ENCODE results near the gene TSR3. TPM values are rescaled to one million over a fixed set of nuclear protein-coding genes. Genes with fewer than 3 reads are reported as not detected.

The TSR3 gene
- polyA plus RNA-seq, 3 donors, result 23.2 to 73.1 (median 48.2) TPM

- Histone ChIP-seq H3K27ac (ENCODE audit: low read depth in 1 of 2, low read length in 2 of 2) (no peak overlapping the region), H3K4me2 (replicated peaks; ENCODE audit: extremely low read depth, low read length, poor library complexity, severe bottlenecking) (peak overlapping the region; percentile 61)
- TF ChIP-seq, protein P1, sequence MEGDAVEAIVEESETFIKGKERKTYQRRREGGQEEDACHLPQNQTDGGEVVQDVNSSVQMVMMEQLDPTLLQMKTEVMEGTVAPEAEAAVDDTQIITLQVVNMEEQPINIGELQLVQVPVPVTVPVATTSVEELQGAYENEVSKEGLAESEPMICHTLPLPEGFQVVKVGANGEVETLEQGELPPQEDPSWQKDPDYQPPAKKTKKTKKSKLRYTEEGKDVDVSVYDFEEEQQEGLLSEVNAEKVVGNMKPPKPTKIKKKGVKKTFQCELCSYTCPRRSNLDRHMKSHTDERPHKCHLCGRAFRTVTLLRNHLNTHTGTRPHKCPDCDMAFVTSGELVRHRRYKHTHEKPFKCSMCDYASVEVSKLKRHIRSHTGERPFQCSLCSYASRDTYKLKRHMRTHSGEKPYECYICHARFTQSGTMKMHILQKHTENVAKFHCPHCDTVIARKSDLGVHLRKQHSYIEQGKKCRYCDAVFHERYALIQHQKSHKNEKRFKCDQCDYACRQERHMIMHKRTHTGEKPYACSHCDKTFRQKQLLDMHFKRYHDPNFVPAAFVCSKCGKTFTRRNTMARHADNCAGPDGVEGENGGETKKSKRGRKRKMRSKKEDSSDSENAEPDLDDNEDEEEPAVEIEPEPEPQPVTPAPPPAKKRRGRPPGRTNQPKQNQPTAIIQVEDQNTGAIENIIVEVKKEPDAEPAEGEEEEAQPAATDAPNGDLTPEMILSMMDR (IDR thresholded peaks at IDR 0.05), result no peak
These were observed 8.0 kb downstream of the TSR3 start for GRCh38 chr16:1343428-1344242.

DNA sequence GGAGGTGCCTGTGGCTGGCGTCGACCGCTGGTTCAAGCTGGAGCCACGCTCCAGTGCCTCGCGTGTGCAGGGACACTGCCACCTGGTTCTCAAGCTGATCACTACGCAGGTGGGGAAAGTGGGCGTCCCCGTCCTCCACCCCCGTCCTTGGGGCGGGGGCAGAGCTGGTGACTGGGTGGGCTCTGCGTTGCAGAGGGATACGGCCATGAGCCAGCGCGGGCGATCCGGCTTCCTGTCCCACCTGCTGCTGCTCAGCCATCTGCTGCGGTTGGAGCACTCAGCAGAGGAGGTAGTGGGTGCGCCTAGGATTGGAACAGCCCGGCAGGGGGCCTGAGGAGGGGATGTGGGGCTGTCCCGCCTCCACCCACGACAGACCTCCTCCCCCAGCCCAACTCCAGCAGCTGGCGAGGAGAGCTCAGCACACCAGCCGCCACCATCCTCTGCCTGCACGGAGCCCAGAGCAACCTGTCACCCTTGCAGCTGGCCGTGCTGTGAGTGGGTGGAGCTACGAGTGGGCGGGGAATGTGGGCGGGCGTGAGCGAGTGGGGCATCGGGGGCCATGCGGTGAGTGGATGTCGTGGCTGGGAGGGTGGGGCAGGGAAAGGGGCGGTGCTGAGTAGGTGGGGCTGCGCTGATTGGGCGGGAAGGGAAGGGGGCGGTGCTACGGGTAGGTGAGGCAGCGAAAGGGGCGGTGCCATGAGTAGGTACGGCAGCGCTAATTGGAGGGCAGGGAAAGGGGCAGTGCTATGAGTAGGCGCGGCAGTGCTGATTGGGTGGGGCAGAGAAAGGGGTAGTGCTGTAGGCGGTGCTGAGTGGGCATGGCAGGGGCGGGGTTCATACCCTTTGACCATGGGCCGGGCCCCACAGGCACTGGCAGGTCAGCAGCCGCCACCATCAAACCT lies 8.9 kb downstream of the TSR3 start:
- Mint-ChIP-seq H3K27me3 (ENCODE audit: low read depth in 3 of 3) (peaks cover 2 to 11% (median 6%) of the 10 kb centered on the region in 3 donors), H3K4me1 (peaks cover 12% of the 10 kb centered on the region), H3K9me3 (peaks cover 0 to 3% (median 0%) of the 10 kb centered on the region in 7 donors), H3K4me3 (peak overlapping the region; percentile 58 to 80), H3K36me3 (peaks cover 0 to 6% of the 10 kb centered on the region in 2 donors), H3K27ac (no peak overlapping the region)
- WGBS (ENCODE audit: insufficient coverage), result 1% methylated on average over 34 of the region's 49 CpGs
- H3K4me1 ChIP-seq (ENCODE audit: control insufficient read depth in 1 of 2, insufficient read depth in 2 of 2, low read length in 2 of 2), result peaks cover 12 to 17% of the 10 kb centered on the region in 2 donors
- H3K4me2 ChIP-seq (replicated peaks; ENCODE audit: extremely low read depth, low read length, poor library complexity, severe bottlenecking), result peak overlapping the region; percentile 66
- H3K9me3 ChIP-seq (replicated peaks in 1 of 2; ENCODE audit: control insufficient read depth in 1 of 2, insufficient read depth in 1 of 2, low read length in 2 of 2), result no peaks in the 10 kb centered on the region
- H2AFZ ChIP-seq (ENCODE audit: insufficient read depth, low read depth, low read length, poor library complexity, severe bottlenecking), result peak overlapping the region; percentile 41
- DNase-seq, result peak; percentile 99
- no peaks in the 10 kb centered on the region for H3K27me3 ChIP-seq (ENCODE audit: control insufficient read depth in 2 of 2, insufficient read depth in 2 of 2, low read length in 2 of 2)
- intact Hi-C loops (cut with micrococcal nuclease), result no loop called here
- H4K20me1 ChIP-seq (ENCODE audit: insufficient read depth, low read length), result no peaks in the 10 kb centered on the region
- TF ChIP-seq, protein P1 (IDR thresholded peaks at IDR 0.05), result no peak
- H3K27ac ChIP-seq (ENCODE audit: low read depth in 1 of 2, low read length in 2 of 2), result no peak overlapping the region
- peak overlapping the region in 1 of 3 experiments; percentile 60 for H3K4me3 ChIP-seq (replicated peaks in 1 of 3; ENCODE audit: low read depth in 2 of 3, low read length in 3 of 3)
- H3K36me3 ChIP-seq (replicated peaks in 1 of 2; ENCODE audit: control insufficient read depth in 1 of 2, insufficient read depth in 2 of 2, low read length in 2 of 2), result no peaks in the 10 kb centered on the region
- no peak overlapping the region for H3K9ac ChIP-seq (ENCODE audit: insufficient read depth, low read length, poor library complexity, severe bottlenecking)
- H3K79me2 ChIP-seq (ENCODE audit: insufficient read depth, low read length), result no peaks in the 10 kb centered on the region

More at GRCh38 chr16:1343428-1344242, 8.0 kb downstream of the TSR3 start:
- Mint-ChIP-seq H3K27me3 (ENCODE audit: low read depth in 3 of 3) (peaks cover 2 to 10% (median 6%) of the 10 kb centered on the region in 3 donors), H3K36me3 (peaks cover under 1 to 10% of the 10 kb centered on the region in 2 donors), H3K4me3 (peak overlapping the region in 1 of 2 donors; percentile 67), H3K27ac (no peak overlapping the region), H3K9me3 (peaks cover 0 to 3% (median 0%) of the 10 kb centered on the region in 7 donors), H3K4me1 (peaks cover 12% of the 10 kb centered on the region)
- DNase-seq, result no peak
- H3K27me3 ChIP-seq (ENCODE audit: control insufficient read depth in 2 of 2, insufficient read depth in 2 of 2, low read length in 2 of 2), result no peaks in the 10 kb centered on the region
- H3K79me2 ChIP-seq (ENCODE audit: insufficient read depth, low read length), result no peaks in the 10 kb centered on the region
- no peak overlapping the region for H3K9ac ChIP-seq (ENCODE audit: insufficient read depth, low read length, poor library complexity, severe bottlenecking)
- H2AFZ ChIP-seq (ENCODE audit: insufficient read depth, low read depth, low read length, poor library complexity, severe bottlenecking), result no peak overlapping the region
- H3K4me1 ChIP-seq (ENCODE audit: control insufficient read depth in 1 of 2, insufficient read depth in 2 of 2, low read length in 2 of 2), result peaks cover 12 to 17% of the 10 kb centered on the region in 2 donors
- peak overlapping the region in 1 of 3 experiments; percentile 49 for H3K4me3 ChIP-seq (replicated peaks in 1 of 3; ENCODE audit: low read depth in 2 of 3, low read length in 3 of 3)
- no peaks in the 10 kb centered on the region for H3K9me3 ChIP-seq (replicated peaks in 1 of 2; ENCODE audit: control insufficient read depth in 1 of 2, insufficient read depth in 1 of 2, low read length in 2 of 2)
- no peaks in the 10 kb centered on the region for H4K20me1 ChIP-seq (ENCODE audit: insufficient read depth, low read length)
- H3K36me3 ChIP-seq (replicated peaks in 1 of 2; ENCODE audit: control insufficient read depth in 1 of 2, insufficient read depth in 2 of 2, low read length in 2 of 2), result peaks cover 4 to 5% of the 10 kb centered on the region in 2 donors
- intact Hi-C loops (cut with micrococcal nuclease), result no loop called here
- WGBS (ENCODE audit: insufficient coverage), result 73% methylated on average over 43 of the region's 44 CpGs

Data from CD14-positive monocyte (primary cell).